BJ (cell line): Measurements from ENCODE around the gene CEP104. TPM values are rescaled to one million over a fixed set of nuclear protein-coding genes. Genes with fewer than 3 reads are reported as not detected.
"Not testable (repeated sequence)": the region's sequence is repeated elsewhere in the genome, so short reads cannot be mapped to it uniquely, and the experiment has no call there.

Experiments
- CTCF ChIA-PET: fragments of 350-600 bp; formaldehyde crosslinking; extraction: SDS; loops from one replicate; lab custom pipeline; 2021; ENCODE audit warnings: antibody characterized with exemption, inconsistent platforms; lab: Yijun Ruan, JAX
- POLR2A ChIA-PET: fragments of 300-600 bp; sonication (Branson Sonifier 250); formaldehyde crosslinking; extraction: SDS; loops from one replicate; lab custom pipeline; 2021; ENCODE audit warnings: antibody characterized with exemption; lab: Charles Lee
- DNase-seq: peaks from one replicate; pipeline ENCODE4 v3.0.0-alpha.2; 2011; ENCODE audit warnings: low read depth
- H3K27me3 ChIP-seq: 2 replicates; pipeline ENCODE4 v1.6.0; 2011; ENCODE audit warnings: low read length; ENCODE audit not compliant: control insufficient read depth, insufficient read depth
- H3K36me3 ChIP-seq: 2 replicates; pipeline ENCODE4 v1.5.1; 2011; ENCODE audit warnings: low read length; ENCODE audit not compliant: control insufficient read depth, insufficient read depth
- H3K4me3 ChIP-seq: 2 replicates; pipeline ENCODE4 v1.5.1; 2011; ENCODE audit warnings: low read depth, mild to moderate bottlenecking, control low read depth, low read length
- CTCF ChIP-seq: IDR thresholded peaks from 2 replicates; pipeline ENCODE4 v1.5.1; 2011; ENCODE audit warnings: low read depth, mild to moderate bottlenecking, control low read depth, inconsistent platforms, low read length, moderate library complexity; ENCODE audit not compliant: insufficient read depth
- polyA plus RNA-seq: library from polyadenylated mRNA; depleted of rRNA; stranded (reverse); fragments of >200 nt; gene quantifications from 2 replicates; pipeline ENCODE4 v1.2.3, GENCODE V29; 2011

The CEP104 gene
- polyA plus RNA-seq, 1 experiment = 19.5 TPM

- CTCF ChIA-PET = no interaction called here
- POLR2A ChIA-PET = no interaction called here
- Histone ChIP-seq H3K36me3 (peaks cover 2% of the 10 kb centered on the region; the same call in 1 of the 2 replicates), H3K4me3 (no peak overlapping the region), H3K27me3 (no peaks in the 10 kb centered on the region)
- no peak for DNase-seq
- TF ChIP-seq CTCF = no peak
Observed at GRCh38 chr1:3809680-3810079, 47.3 kb downstream of the CEP104 start.

GRCh38 chr1:3807769-3808168, 49.2 kb downstream of the CEP104 start:
- DNase-seq = no peak
- ChIA-PET POLR2A (interaction anchor here (0.7 kb wide), 1 partner anchor 11 kb away, joined by 3 read pairs; the partner anchor contains the start of gene LRRC47), CTCF (interaction anchor here (0.6 kb wide), 1 partner anchor 41 kb away, joined by 3 read pairs; no protein-coding TSS in a partner anchor)
- Histone ChIP-seq H3K36me3 (no peaks in the 10 kb centered on the region), H3K4me3 (no peak overlapping the region), H3K27me3 (peaks cover 1% of the 10 kb centered on the region; the same call in 1 of the 2 replicates)
- no peak for TF ChIP-seq CTCF

GRCh38 chr1:3805038-3805437, 52.0 kb downstream of the CEP104 start:
- POLR2A ChIA-PET = no interaction called here
- no peak for TF ChIP-seq CTCF
- H3K36me3 ChIP-seq = no peaks in the 10 kb centered on the region
- CTCF ChIA-PET = no interaction called here
- no peak for DNase-seq
- H3K27me3 ChIP-seq = peaks cover 1% of the 10 kb centered on the region; the same call in 1 of the 2 replicates
- no peak overlapping the region for H3K4me3 ChIP-seq

- DNase-seq, H3K4me3 ChIP-seq, H3K36me3 ChIP-seq, POLR2A ChIA-PET, H3K27me3 ChIP-seq: not testable (repeated sequence)
- CTCF ChIA-PET = interaction anchor here (1.5 kb wide), 3 partner anchors 18 to 351 kb away, joined by 3 to 6 read pairs (median 4); no protein-coding TSS in a partner anchor
Observed at GRCh38 chr1:3804627-3804944, 52.4 kb downstream of the CEP104 start.

- Histone ChIP-seq H3K27me3 (peaks cover 3% of the 10 kb centered on the region; the same call in 1 of the 2 replicates), H3K36me3 (no peaks in the 10 kb centered on the region), H3K4me3 (no peak overlapping the region)
- ChIA-PET CTCF (interaction anchor here (0.6 to 1.5 kb wide), 4 partner anchors 18 to 351 kb away, joined by 3 to 6 read pairs (median 4); no protein-coding TSS in a partner anchor), POLR2A (no interaction called here)
- no peak for DNase-seq
- no peak for TF ChIP-seq CTCF
Observed at GRCh38 chr1:3803905-3804626, 52.9 kb downstream of the CEP104 start.

GRCh38 chr1:3800795-3801194, 56.2 kb downstream of the CEP104 start:
- H3K4me3 ChIP-seq, DNase-seq, H3K27me3 ChIP-seq, H3K36me3 ChIP-seq, POLR2A ChIA-PET: not testable (repeated sequence)
- CTCF ChIA-PET = interaction anchor here (1.0 kb wide), 1 partner anchor 31 kb away, joined by 3 read pairs; no protein-coding TSS in a partner anchor
